Activated CD4-positive, alpha-beta T cell treated with anti-CD3 and anti-CD28 coated beads, Interleukin-2, Interleukin-4, amounts not matched to agents 100 ng/mL and 50 ng/mL, durations not matched to agents 16 hours and 8 hours (primary cell): ENCODE measurements around the gene NKAIN2.
"Not testable (repeated sequence)": the region's sequence is repeated elsewhere in the genome, so short reads cannot be mapped to it uniquely, and the experiment has no call there.

Experiments used
- DNase-seq: peaks from one replicate; pipeline ENCODE4 v3.0.0-alpha.2; 2020; ENCODE audit warnings: low spot score

NKAIN2 gene

GRCh38 chr6:124436803-124437202 is 633.1 kb downstream of the NKAIN2 start:
- no peak for DNase-seq

- no peak for DNase-seq
Measured at GRCh38 chr6:124438546-124439065, 634.9 kb downstream of the NKAIN2 start.

- no peak for DNase-seq
Measured at GRCh38 chr6:124441450-124441849, 637.8 kb downstream of the NKAIN2 start.

- DNase-seq: no peak
Measured at GRCh38 chr6:124443541-124443940, 639.9 kb downstream of the NKAIN2 start.

GRCh38 chr6:124445581-124445980 is 641.9 kb downstream of the NKAIN2 start:
- no peak for DNase-seq

- no peak for DNase-seq
Measured at GRCh38 chr6:124446961-124447360, 643.3 kb downstream of the NKAIN2 start.

- DNase-seq: no peak
Measured at GRCh38 chr6:124459268-124459667, 655.6 kb downstream of the NKAIN2 start.

GRCh38 chr6:124462750-124463149 is 659.1 kb downstream of the NKAIN2 start:
- DNase-seq: no peak

- no peak for DNase-seq
Measured at GRCh38 chr6:124463271-124463670, 659.6 kb downstream of the NKAIN2 start.

- DNase-seq: not testable (repeated sequence)
Measured at GRCh38 chr6:124464600-124464999, 660.9 kb downstream of the NKAIN2 start.

- DNase-seq: no peak
Measured at GRCh38 chr6:124466949-124467348, 663.3 kb downstream of the NKAIN2 start.

GRCh38 chr6:124467366-124467765 is 663.7 kb downstream of the NKAIN2 start:
- DNase-seq: no peak

- no peak for DNase-seq
Measured at GRCh38 chr6:124470803-124471202, 667.1 kb downstream of the NKAIN2 start.

- DNase-seq: no peak
Measured at GRCh38 chr6:124475176-124475575, 671.5 kb downstream of the NKAIN2 start.

- no peak for DNase-seq
Measured at GRCh38 chr6:124478906-124479305, 675.2 kb downstream of the NKAIN2 start.

GRCh38 chr6:124479991-124480430 is 676.3 kb downstream of the NKAIN2 start:
- DNase-seq: no peak

GRCh38 chr6:124482071-124482491 is 678.4 kb downstream of the NKAIN2 start:
- DNase-seq: no peak

- no peak for DNase-seq
Measured at GRCh38 chr6:124487623-124488431, 684.2 kb downstream of the NKAIN2 start.

GRCh38 chr6:124490122-124490521 is 686.5 kb downstream of the NKAIN2 start:
- no peak for DNase-seq

- no peak for DNase-seq
Measured at GRCh38 chr6:124493259-124493658, 689.6 kb downstream of the NKAIN2 start.

- no peak for DNase-seq
Measured at GRCh38 chr6:124494956-124495664, 691.4 kb downstream of the NKAIN2 start.

- DNase-seq: no peak
Measured at GRCh38 chr6:124495665-124496190, 692.1 kb downstream of the NKAIN2 start.

- DNase-seq: no peak
Measured at GRCh38 chr6:124496334-124496733, 692.7 kb downstream of the NKAIN2 start.
